Ovary (tissue), 3 donors: ENCODE measurements around the gene UPK3A.

Experiments
- CTCF ChIP-seq, 3 donors: fragments of 450-650 bp in 2 of 3; fragments of 200-600 bp in 1 of 3; IDR thresholded peaks; one replicate each; pipeline versions ENCODE4 v1.5.1 to v1.8.0; 2016 to 2022; ENCODE audit warnings: antibody characterized with exemption in 3 of 3, mild to moderate bottlenecking in 1 of 3
- EP300 ChIP-seq: sonication (generic); formaldehyde crosslinking; IDR thresholded peaks from one replicate; pipeline ENCODE4 v1.6.1; 2017; ENCODE audit warnings: antibody characterized with exemption
- POLR2A ChIP-seq: fragments of 450-650 bp; IDR thresholded peaks from one replicate; pipeline ENCODE4 v1.6.1; 2017; ENCODE audit warnings: antibody characterized with exemption, mild to moderate bottlenecking, moderate library complexity
- donor health status: DM: no; HTN: no; CAD: no.

GRCh38 chr22:45314786-45315185 is 30.0 kb downstream of the UPK3A start:
- no peak for TF ChIP-seq EP300
- no peak for TF ChIP-seq CTCF (IDR thresholded peaks at IDR 0.05)
- TF ChIP-seq POLR2A, result no peak
